WI38 (cell line): Measurements from ENCODE around the gene SCART1.
"Not testable (repeated sequence)": the region's sequence is repeated elsewhere in the genome, so short reads cannot be mapped to it uniquely, and the experiment has no call there.

Source experiments
- H3K4me3 ChIP-seq: 2 replicates; pipeline ENCODE4 v1.5.1; 2011; ENCODE audit warnings: low read depth, mild to moderate bottlenecking, control low read depth, low read length
- TF ChIP-seq, protein P1 (sequence below): IDR thresholded peaks from 2 replicates; pipeline ENCODE4 v1.5.1; 2012; ENCODE audit warnings: low read depth, mild to moderate bottlenecking, control low read depth, low read length

SCART1 gene

DNA sequence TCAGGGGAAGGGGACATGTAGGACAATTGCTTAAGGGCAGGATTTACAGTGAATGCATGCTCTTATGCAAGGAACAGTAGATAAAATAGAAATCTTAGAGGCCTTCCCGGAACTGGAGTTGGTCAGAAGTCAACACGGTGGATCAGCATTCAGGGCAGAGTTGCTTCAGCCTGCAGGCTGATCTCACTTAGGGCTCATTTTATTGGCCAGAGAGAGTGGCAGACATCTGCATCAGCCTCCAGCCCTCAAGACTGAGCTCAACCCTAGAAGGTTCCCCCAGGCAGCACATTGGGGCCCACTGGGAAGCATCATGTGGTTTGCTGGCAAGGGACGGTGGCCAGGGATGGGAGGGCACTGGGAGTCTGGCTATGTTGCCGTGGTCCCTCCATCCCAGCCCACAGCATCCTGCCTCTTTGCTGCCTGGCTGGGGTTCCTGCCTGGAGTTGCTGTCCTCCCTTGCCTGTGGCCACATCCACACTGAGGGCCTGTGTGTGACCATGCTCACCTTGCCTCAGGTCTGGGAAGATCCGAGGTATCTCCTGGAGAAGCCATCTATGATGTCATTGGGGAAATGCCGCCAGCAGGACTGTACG lies 13.0 kb downstream of the SCART1 start:
- H3K4me3 ChIP-seq: no peak overlapping the region
- TF ChIP-seq, protein P1, sequence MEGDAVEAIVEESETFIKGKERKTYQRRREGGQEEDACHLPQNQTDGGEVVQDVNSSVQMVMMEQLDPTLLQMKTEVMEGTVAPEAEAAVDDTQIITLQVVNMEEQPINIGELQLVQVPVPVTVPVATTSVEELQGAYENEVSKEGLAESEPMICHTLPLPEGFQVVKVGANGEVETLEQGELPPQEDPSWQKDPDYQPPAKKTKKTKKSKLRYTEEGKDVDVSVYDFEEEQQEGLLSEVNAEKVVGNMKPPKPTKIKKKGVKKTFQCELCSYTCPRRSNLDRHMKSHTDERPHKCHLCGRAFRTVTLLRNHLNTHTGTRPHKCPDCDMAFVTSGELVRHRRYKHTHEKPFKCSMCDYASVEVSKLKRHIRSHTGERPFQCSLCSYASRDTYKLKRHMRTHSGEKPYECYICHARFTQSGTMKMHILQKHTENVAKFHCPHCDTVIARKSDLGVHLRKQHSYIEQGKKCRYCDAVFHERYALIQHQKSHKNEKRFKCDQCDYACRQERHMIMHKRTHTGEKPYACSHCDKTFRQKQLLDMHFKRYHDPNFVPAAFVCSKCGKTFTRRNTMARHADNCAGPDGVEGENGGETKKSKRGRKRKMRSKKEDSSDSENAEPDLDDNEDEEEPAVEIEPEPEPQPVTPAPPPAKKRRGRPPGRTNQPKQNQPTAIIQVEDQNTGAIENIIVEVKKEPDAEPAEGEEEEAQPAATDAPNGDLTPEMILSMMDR: no peak

DNA sequence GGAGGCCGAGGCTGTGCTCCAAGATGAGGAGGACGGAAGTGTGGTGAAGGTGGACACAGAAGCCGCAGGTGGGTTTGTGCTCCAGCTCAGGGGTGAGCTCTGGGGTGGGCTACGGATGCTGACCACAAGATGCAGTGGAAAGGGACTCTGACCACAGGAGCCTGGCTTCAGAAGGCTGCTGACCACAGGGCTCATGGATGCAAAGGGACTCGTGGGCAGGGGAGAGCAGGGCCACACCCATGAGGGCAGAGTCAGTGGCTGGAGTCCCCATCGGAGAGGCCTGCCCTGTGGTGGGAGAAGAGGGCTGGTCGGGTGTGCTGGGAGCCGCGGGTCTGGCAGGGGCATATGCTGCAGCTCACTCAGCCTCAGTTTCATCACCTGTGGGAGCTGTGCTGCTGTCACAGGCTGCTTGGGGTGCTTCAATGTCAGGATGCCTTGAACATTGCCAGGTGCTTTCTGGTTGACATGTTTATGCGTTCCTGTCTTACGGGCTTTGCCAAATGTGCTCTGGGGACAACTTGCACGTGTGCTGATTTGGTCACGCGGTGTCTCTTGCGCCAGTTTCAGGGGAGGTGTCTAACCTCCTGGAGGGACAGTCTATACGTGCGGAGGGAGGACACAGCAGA lies 13.7 kb downstream of the SCART1 start:
- H3K4me3 ChIP-seq: no peak overlapping the region
- TF ChIP-seq, protein P1: no peak

- not testable (repeated sequence) for H3K4me3 ChIP-seq
These were observed 15.5 kb downstream of the SCART1 start for GRCh38 chr10:133469205-133469604.

DNA sequence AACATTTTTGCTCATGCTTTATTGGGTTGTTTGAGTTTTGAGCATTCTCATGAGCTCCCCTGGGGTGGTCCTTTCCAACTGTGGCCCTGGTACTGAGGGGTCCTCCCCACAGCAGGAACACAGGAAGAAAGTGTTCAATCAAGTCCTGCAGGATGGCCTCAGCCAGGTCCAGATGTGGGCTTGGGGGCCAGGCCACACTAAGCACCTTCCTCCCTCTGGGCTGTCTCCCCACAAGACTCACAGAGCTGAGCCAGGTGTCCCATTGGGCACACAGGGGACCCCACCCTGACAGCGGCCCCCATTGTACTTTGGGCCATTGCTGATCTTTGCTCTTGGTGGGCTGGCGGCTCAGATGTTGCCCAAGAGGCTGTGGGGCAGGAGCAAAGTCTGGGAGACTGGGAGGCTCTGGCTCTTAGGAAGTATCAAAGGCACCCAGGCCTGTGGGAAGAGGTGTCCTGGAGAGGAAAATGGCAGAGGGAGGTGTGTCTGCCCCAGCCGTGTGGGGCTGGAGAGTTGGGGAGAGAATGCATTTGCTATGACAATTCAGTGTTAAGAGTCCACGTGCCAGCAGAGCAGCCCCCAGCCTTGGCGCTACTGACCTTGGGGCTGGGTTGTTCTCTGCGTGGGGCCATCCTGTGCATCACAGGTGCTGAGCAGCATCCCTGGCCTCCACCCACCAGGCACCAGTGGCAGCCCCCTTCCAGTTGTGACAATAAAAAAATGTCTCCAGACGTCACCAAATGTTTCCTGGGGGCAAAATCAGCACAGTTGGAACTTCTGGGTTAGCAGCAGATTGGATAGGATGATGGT lies 17.8 kb downstream of the SCART1 start:
- no peak overlapping the region for H3K4me3 ChIP-seq
- TF ChIP-seq, protein P1: no peak

- no peak overlapping the region for H3K4me3 ChIP-seq
- TF ChIP-seq, protein P1: no peak
These were observed 19.5 kb downstream of the SCART1 start for GRCh38 chr10:133473270-133473669.

GRCh38 chr10:133474027-133474426 lies 20.3 kb downstream of the SCART1 start:
- TF ChIP-seq, protein P1: no peak
- no peak overlapping the region for H3K4me3 ChIP-seq

DNA sequence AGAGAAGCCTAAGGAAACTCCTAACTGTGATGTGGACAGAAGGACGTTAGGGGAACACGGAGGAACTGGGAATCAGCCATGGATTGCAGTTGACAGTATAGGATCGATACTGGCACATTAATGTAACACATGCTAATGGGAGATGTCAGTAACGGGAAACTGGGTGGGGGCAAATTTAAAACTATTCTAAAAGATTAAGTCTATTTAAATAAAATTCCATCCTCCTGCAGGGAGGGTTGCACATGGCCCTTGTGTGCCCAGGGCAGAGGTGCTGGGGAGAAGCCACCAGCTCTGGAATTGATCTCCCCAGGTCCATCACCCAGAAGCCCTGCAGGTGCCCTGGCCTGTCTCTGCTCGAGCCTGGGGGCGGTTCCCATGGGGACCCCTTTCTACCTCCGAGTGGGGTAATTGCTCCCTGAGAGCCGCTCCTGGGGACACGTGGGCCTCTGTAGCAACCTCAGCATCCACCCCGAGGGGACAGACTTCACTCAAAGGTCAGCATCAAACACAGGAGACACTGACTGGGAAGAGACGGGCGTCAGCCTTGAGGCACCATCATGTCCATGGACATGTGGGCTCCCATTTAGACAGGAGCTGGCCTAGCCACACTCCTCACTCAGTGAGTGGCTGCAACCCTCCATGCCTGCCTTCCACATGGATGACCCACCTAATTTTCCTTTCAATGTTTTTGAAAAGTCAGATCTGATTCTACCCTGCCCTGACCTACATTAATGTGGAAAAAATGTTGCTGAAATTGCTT lies 21.1 kb downstream of the SCART1 start:
- no peak overlapping the region for H3K4me3 ChIP-seq
- TF ChIP-seq, protein P1: no peak
